Measurements from ENCODE around the gene MCRIP2. TPM values are rescaled to one million over a fixed set of nuclear protein-coding genes. Genes with fewer than 3 reads are reported as not detected.

MCRIP2 gene
- total RNA-seq, 1 donor from 2014 or later: 16.6 TPM

- no peak for TF ChIP-seq CTCF (IDR thresholded peaks at IDR 0.05; ENCODE audit: partially characterized antibody, unreplicated experiment)
- Mint-ChIP-seq H3K9me3 (ENCODE audit: unreplicated experiment) (peaks cover 8% of the 10 kb centered on the region), H3K4me3 (ENCODE audit: unreplicated experiment) (no peak overlapping the region), H3K27me3 (ENCODE audit: unreplicated experiment) (peaks cover 10% of the 10 kb centered on the region), H3K27ac (ENCODE audit: unreplicated experiment) (no peak overlapping the region), H3K4me1 (ENCODE audit: low read depth, unreplicated experiment) (peaks cover 13% of the 10 kb centered on the region), H3K36me3 (ENCODE audit: unreplicated experiment) (peaks cover 21% of the 10 kb centered on the region)
- DNase-seq: no peak
These were observed 24.7 kb upstream of the MCRIP2 start for GRCh38 chr16:616733-617586.

GRCh38 chr16:617855-618254 lies 23.8 kb upstream of the MCRIP2 start:
- Mint-ChIP-seq H3K36me3 (ENCODE audit: unreplicated experiment) (peaks cover 21% of the 10 kb centered on the region), H3K4me1 (ENCODE audit: low read depth, unreplicated experiment) (peaks cover 16% of the 10 kb centered on the region), H3K9me3 (ENCODE audit: unreplicated experiment) (peaks cover 10% of the 10 kb centered on the region), H3K4me3 (ENCODE audit: unreplicated experiment) (no peak overlapping the region), H3K27me3 (ENCODE audit: unreplicated experiment) (peaks cover 10% of the 10 kb centered on the region), H3K27ac (ENCODE audit: unreplicated experiment) (no peak overlapping the region)
- TF ChIP-seq CTCF (IDR thresholded peaks at IDR 0.05; ENCODE audit: partially characterized antibody, unreplicated experiment): no peak
- DNase-seq: no peak

- no peak for DNase-seq
- peaks cover 7% of the 10 kb centered on the region for H3K27me3 Mint-ChIP-seq (ENCODE audit: unreplicated experiment)
- peaks cover 8% of the 10 kb centered on the region for H3K9me3 Mint-ChIP-seq (ENCODE audit: unreplicated experiment)
- no peak overlapping the region for H3K27ac Mint-ChIP-seq (ENCODE audit: unreplicated experiment)
- H3K4me1 Mint-ChIP-seq (ENCODE audit: low read depth, unreplicated experiment): peaks cover 24% of the 10 kb centered on the region
- TF ChIP-seq CTCF (IDR thresholded peaks at IDR 0.05; ENCODE audit: partially characterized antibody, unreplicated experiment): no peak
- no peak overlapping the region for H3K4me3 Mint-ChIP-seq (ENCODE audit: unreplicated experiment)
- H3K36me3 Mint-ChIP-seq (ENCODE audit: unreplicated experiment): peaks cover 9% of the 10 kb centered on the region
These were observed 22.0 kb upstream of the MCRIP2 start for GRCh38 chr16:619476-620100.

- H3K4me1 Mint-ChIP-seq (ENCODE audit: low read depth, unreplicated experiment): peaks cover 23% of the 10 kb centered on the region
- no peak for DNase-seq
- no peak overlapping the region for H3K4me3 Mint-ChIP-seq (ENCODE audit: unreplicated experiment)
- peaks cover 5% of the 10 kb centered on the region for H3K27me3 Mint-ChIP-seq (ENCODE audit: unreplicated experiment)
- TF ChIP-seq CTCF (IDR thresholded peaks at IDR 0.05; ENCODE audit: partially characterized antibody, unreplicated experiment): no peak
- peaks cover 8% of the 10 kb centered on the region for H3K9me3 Mint-ChIP-seq (ENCODE audit: unreplicated experiment)
- no peak overlapping the region for H3K27ac Mint-ChIP-seq (ENCODE audit: unreplicated experiment)
- peaks cover 4% of the 10 kb centered on the region for H3K36me3 Mint-ChIP-seq (ENCODE audit: unreplicated experiment)
These were observed 20.7 kb upstream of the MCRIP2 start for GRCh38 chr16:620700-621525.
